CD14-positive monocyte (primary cell): ENCODE measurements around the gene PLCG1. TPM values are rescaled to one million over a fixed set of nuclear protein-coding genes. Genes with fewer than 3 reads are reported as not detected.

Experiments used
- DNase-seq, 3 donors: peaks; one replicate each; pipeline ENCODE4 v3.0.0-alpha.2; 2011 to 2022
- H2AFZ ChIP-seq: 2 replicates; pipeline ENCODE4 v1.6.0; 2012; ENCODE audit warnings: mild to moderate bottlenecking, low read depth, low read length, inconsistent platforms; ENCODE audit not compliant: insufficient read depth, poor library complexity, severe bottlenecking
- H3K27ac ChIP-seq, 2 donors: 1 replicate in 1 of 2; 2 replicates in 1 of 2; pipeline ENCODE4 v1.5.1; 2012 to 2013; ENCODE audit warnings: low read length in 2 of 2, control low read depth in 1 of 2, inconsistent platforms in 1 of 2, low read depth in 1 of 2, mild to moderate bottlenecking in 1 of 2
- H3K27me3 ChIP-seq, 2 donors: one replicate each; pipeline versions ENCODE4 v1.6.0 to v1.6.1; 2011 to 2013; ENCODE audit warnings: low read length in 2 of 2; ENCODE audit not compliant: control insufficient read depth in 2 of 2, insufficient read depth in 2 of 2
- H3K36me3 ChIP-seq, 2 donors: replicated peaks in 1 of 2; 1 replicate in 1 of 2; 2 replicates in 1 of 2; pipeline versions ENCODE4 v1.5.1 to v1.6.1; 2012 to 2013; ENCODE audit warnings: low read length in 2 of 2, control low read depth in 1 of 2, inconsistent platforms in 1 of 2, mild to moderate bottlenecking in 1 of 2; ENCODE audit not compliant: insufficient read depth in 2 of 2, control insufficient read depth in 1 of 2
- H3K4me1 ChIP-seq, 2 donors: 1 replicate in 1 of 2; 2 replicates in 1 of 2; pipeline versions ENCODE4 v1.5.1 to v1.6.1; 2012 to 2013; ENCODE audit warnings: low read length in 2 of 2, control low read depth in 1 of 2, inconsistent platforms in 1 of 2, mild to moderate bottlenecking in 1 of 2, moderate library complexity in 1 of 2; ENCODE audit not compliant: insufficient read depth in 2 of 2, control insufficient read depth in 1 of 2
- H3K4me2 ChIP-seq: replicated peaks from 2 replicates; pipeline ENCODE3; 2012; ENCODE audit warnings: low read length, moderate library complexity, mild to moderate bottlenecking; ENCODE audit not compliant: poor library complexity, severe bottlenecking; ENCODE audit errors: extremely low read depth
- H3K4me3 ChIP-seq, 3 experiments: fragments of 200-600 bp in 1 of 3; sonication (generic) in 1 of 3; replicated peaks in 1 of 3; 1 replicate in 2 of 3; 2 replicates in 1 of 3; pipeline ENCODE4 v1.5.1; 2011 to 2013; ENCODE audit warnings: low read length in 3 of 3, mild to moderate bottlenecking in 3 of 3, control low read depth in 2 of 3, low read depth in 2 of 3, inconsistent platforms in 1 of 3, moderate library complexity in 1 of 3
- H3K79me2 ChIP-seq: 2 replicates; pipeline ENCODE4 v1.6.0; 2012; ENCODE audit warnings: mild to moderate bottlenecking, control low read depth, inconsistent platforms, low read length, moderate library complexity; ENCODE audit not compliant: insufficient read depth
- H3K9ac ChIP-seq: 2 replicates; pipeline ENCODE4 v1.6.0; 2017; ENCODE audit warnings: low read length, mild to moderate bottlenecking; ENCODE audit not compliant: insufficient read depth, poor library complexity, severe bottlenecking
- H3K9me3 ChIP-seq, 2 donors: replicated peaks in 1 of 2; 1 replicate in 1 of 2; 2 replicates in 1 of 2; pipeline versions ENCODE4 v1.5.1 to v1.6.1; 2012 to 2013; ENCODE audit warnings: low read length in 2 of 2, control low read depth in 1 of 2; ENCODE audit not compliant: control insufficient read depth in 1 of 2, insufficient read depth in 1 of 2
- H4K20me1 ChIP-seq: 2 replicates; pipeline ENCODE4 v1.6.0; 2012; ENCODE audit warnings: mild to moderate bottlenecking, low read length, control low read depth, moderate library complexity; ENCODE audit not compliant: insufficient read depth
- H3K27ac Mint-ChIP-seq, 7 donors: one replicate each; pipeline ENCODE4 v1.8.0; 2020; ENCODE audit warnings: mild to moderate bottlenecking in 7 of 7, mixed read lengths in 7 of 7, moderate library complexity in 6 of 7, inconsistent platforms in 2 of 7
- H3K27me3 Mint-ChIP-seq, 3 donors: one replicate each; pipeline ENCODE4 v1.8.0; 2021 to 2022; ENCODE audit warnings: low read depth in 3 of 3, mild to moderate bottlenecking in 3 of 3, mixed read lengths in 3 of 3, moderate library complexity in 3 of 3, inconsistent platforms in 1 of 3
- H3K36me3 Mint-ChIP-seq, 2 donors: one replicate each; pipeline ENCODE4 v1.8.0; 2020; ENCODE audit warnings: mixed read lengths in 2 of 2, inconsistent platforms in 1 of 2, mild to moderate bottlenecking in 1 of 2
- H3K4me1 Mint-ChIP-seq: one replicate; pipeline ENCODE4 v1.8.0; 2020; ENCODE audit warnings: mild to moderate bottlenecking, mixed read lengths
- H3K4me3 Mint-ChIP-seq, 2 donors: one replicate each; pipeline ENCODE4 v1.8.0; 2020; ENCODE audit warnings: mild to moderate bottlenecking in 2 of 2, mixed read lengths in 2 of 2, moderate library complexity in 1 of 2
- H3K9me3 Mint-ChIP-seq, 7 donors: one replicate each; pipeline ENCODE4 v1.8.0; 2020 to 2022; ENCODE audit warnings: mixed read lengths in 7 of 7, mild to moderate bottlenecking in 6 of 7, moderate library complexity in 6 of 7, inconsistent platforms in 2 of 7
- WGBS: methylation state at CpG from one replicate; pipeline ENCODE4 v1.1.5; 2013; ENCODE audit warnings: missing lambda C conversion rate; ENCODE audit not compliant: insufficient coverage; 5-methylcytosine and 5-hydroxymethylcytosine counted together
- intact Hi-C, 2 donors: fragments of 100-400 bp; cut with micrococcal nuclease; formaldehyde crosslinking; loops; one replicate each; pipeline versions ENCODE4 v1.15.0 to v1.15.1; 2023
- polyA plus RNA-seq, 3 donors: library from polyadenylated mRNA; depleted of rRNA in 1 of 3; unstranded in 2 of 3; stranded (reverse) in 1 of 3; fragments of 300-500 nt in 2 of 3; fragments of >200 nt in 1 of 3; fragmentation: Illumina TruSeq in 2 of 3; gene quantifications; 1 replicate in 2 of 3; 2 replicates in 1 of 3; pipeline ENCODE4 v1.2.3, GENCODE V29; 2012 to 2021
- TF ChIP-seq, protein P1 (sequence below): fragments of 200-600 bp; IDR thresholded peaks from one replicate; pipeline ENCODE4 v1.8.0; 2022; ENCODE audit warnings: antibody characterized with exemption, mild to moderate bottlenecking

Gene PLCG1
- polyA plus RNA-seq, 3 donors, result 0.33 to 3.8 (median 1.0) TPM

DNA sequence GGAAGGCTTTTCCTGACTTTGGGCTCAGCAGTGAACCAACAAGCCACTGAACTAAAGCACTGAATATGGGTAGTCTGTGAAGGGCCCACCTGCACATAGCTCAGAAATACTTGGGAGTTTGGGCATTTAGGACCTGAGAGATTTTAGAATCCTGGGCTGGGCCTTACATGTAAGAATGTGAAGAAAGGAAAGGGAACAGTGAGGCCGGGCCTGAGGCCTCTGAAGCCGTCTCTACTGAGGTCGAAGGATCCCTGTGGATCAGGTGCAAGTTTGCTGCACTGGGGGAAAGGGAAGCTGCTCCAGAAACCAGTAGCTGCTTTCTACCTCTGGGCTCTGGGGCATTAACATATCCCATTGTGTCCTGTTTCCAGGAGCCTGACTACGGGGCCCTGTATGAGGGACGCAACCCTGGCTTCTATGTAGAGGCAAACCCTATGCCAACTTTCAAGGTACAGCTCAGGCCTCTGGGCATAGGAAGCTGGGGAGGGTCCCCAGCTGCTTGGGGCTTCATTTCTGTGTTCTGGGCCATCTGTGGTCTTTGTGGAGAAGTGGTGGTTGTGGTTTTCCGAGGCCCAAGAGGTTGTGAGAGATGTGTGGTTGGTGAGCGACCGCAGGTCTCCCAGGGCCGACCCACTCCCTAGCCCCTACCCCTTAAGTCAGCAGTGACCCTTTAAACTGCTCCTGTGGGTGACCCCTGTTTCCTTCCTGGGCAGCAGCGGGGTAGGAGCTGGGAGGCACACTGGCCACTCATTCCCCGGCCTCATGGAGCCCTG lies 30.3 kb downstream of the PLCG1 start:
- peaks cover 8 to 26% of the 10 kb centered on the region in 2 donors for H3K36me3 Mint-ChIP-seq
- Histone ChIP-seq H3K27ac (no peak overlapping the region), H3K9ac (no peak overlapping the region), H3K4me2 (no peak overlapping the region), H3K4me1 (no peaks in the 10 kb centered on the region), H3K9me3 (no peaks in the 10 kb centered on the region), H4K20me1 (no peaks in the 10 kb centered on the region), H2AFZ (no peak overlapping the region), H3K4me3 (no peak overlapping the region), H3K36me3 (no peaks in the 10 kb centered on the region), H3K79me2 (no peaks in the 10 kb centered on the region), H3K27me3 (peaks cover 0 to 6% of the 10 kb centered on the region in 2 donors)
- no peak overlapping the region for H3K27ac Mint-ChIP-seq
- intact Hi-C loops, result no loop called here
- H3K9me3 Mint-ChIP-seq, result peaks cover 0 to 2% (median 0%) of the 10 kb centered on the region in 7 donors
- no peaks in the 10 kb centered on the region for H3K4me1 Mint-ChIP-seq
- 34% methylated on average over 4 of the region's 11 CpGs for WGBS
- DNase-seq, result no peak
- H3K27me3 Mint-ChIP-seq, result peaks cover 39 to 63% (median 41%) of the 10 kb centered on the region in 3 donors
- TF ChIP-seq, protein P1, sequence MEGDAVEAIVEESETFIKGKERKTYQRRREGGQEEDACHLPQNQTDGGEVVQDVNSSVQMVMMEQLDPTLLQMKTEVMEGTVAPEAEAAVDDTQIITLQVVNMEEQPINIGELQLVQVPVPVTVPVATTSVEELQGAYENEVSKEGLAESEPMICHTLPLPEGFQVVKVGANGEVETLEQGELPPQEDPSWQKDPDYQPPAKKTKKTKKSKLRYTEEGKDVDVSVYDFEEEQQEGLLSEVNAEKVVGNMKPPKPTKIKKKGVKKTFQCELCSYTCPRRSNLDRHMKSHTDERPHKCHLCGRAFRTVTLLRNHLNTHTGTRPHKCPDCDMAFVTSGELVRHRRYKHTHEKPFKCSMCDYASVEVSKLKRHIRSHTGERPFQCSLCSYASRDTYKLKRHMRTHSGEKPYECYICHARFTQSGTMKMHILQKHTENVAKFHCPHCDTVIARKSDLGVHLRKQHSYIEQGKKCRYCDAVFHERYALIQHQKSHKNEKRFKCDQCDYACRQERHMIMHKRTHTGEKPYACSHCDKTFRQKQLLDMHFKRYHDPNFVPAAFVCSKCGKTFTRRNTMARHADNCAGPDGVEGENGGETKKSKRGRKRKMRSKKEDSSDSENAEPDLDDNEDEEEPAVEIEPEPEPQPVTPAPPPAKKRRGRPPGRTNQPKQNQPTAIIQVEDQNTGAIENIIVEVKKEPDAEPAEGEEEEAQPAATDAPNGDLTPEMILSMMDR, result no peak
- H3K4me3 Mint-ChIP-seq, result no peak overlapping the region

DNA sequence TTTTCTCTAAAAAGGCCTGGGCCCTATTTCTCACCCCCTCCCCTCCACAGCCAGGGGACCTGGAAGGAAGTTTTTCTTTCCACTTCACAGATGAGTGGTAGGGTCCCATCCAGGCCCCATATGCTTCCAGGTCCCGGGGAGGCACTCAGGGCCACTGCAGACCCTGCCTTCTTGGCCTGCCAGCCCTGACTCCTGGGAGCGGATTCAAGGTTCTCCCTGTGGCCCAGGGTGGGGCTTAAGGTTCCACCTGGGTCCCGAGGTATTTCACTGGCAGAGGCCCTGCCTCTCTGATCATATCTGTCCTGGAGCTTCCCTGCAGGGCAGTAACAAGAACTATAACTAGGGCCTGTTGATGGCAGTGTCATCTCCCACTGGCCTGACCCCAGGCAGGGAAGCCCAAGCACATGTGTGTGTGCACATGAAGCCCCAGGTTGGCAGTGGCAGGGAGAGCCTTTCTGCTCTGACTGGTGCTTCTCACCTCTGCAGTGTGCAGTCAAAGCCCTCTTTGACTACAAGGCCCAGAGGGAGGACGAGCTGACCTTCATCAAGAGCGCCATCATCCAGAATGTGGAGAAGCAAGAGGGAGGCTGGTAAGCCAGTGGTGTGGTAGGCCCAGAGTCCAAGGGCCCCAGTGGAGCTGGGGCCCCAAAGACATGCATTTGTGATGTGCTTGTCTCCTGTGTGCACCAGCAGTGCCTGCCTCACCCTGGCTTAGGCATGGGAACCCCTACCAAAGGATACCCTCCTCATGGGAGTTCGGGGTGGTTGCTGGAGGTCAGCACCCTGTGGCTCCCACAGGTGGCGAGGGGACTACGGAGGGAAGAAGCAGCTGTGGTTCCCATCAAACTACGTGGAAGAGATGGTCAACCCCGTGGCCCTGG lies 31.2 kb downstream of the PLCG1 start:
- H3K9me3 ChIP-seq, result no peaks in the 10 kb centered on the region
- no peak overlapping the region for H3K27ac Mint-ChIP-seq
- H3K4me2 ChIP-seq, result no peak overlapping the region
- H3K4me3 ChIP-seq, result no peak overlapping the region
- WGBS, result 83% methylated on average over 8 of the region's 10 CpGs
- H3K27me3 ChIP-seq, result peaks cover 0 to 6% of the 10 kb centered on the region in 2 donors
- no peaks in the 10 kb centered on the region for H3K4me1 ChIP-seq
- no peak overlapping the region for H2AFZ ChIP-seq
- H3K79me2 ChIP-seq, result no peaks in the 10 kb centered on the region
- no peak overlapping the region for H3K9ac ChIP-seq
- H3K27me3 Mint-ChIP-seq, result peaks cover 37 to 62% (median 40%) of the 10 kb centered on the region in 3 donors
- H4K20me1 ChIP-seq, result no peaks in the 10 kb centered on the region
- intact Hi-C loops, result no loop called here
- peaks cover 8 to 25% of the 10 kb centered on the region in 2 donors for H3K36me3 Mint-ChIP-seq
- DNase-seq, result no peak
- peaks cover 0 to 2% (median 0%) of the 10 kb centered on the region in 7 donors for H3K9me3 Mint-ChIP-seq
- no peaks in the 10 kb centered on the region for H3K36me3 ChIP-seq
- H3K27ac ChIP-seq, result no peak overlapping the region
- H3K4me3 Mint-ChIP-seq, result no peak overlapping the region
- no peaks in the 10 kb centered on the region for H3K4me1 Mint-ChIP-seq
- TF ChIP-seq, protein P1, result no peak
